T-helper 2 cell treated with Interferon-gamma antibody and Interleukin-4, amounts not matched to agents 5 μg/mL and 100 μg/mL, for 36 hours (primary cell): ENCODE results near the gene PCDH7.

ENCODE experiments used
- DNase-seq: peaks from one replicate; pipeline ENCODE4 v3.0.0; 2021; ENCODE audit warnings: low spot score
- H3K27ac Mint-ChIP-seq: one replicate; pipeline ENCODE4 v1.8.0; 2021; ENCODE audit warnings: mild to moderate bottlenecking, mixed read lengths
- H3K27me3 Mint-ChIP-seq: one replicate; pipeline ENCODE4 v1.8.0; 2021; ENCODE audit warnings: low read depth, mixed read lengths
- H3K36me3 Mint-ChIP-seq: one replicate; pipeline ENCODE4 v1.8.0; 2021; ENCODE audit warnings: low read depth, mixed read lengths
- H3K4me1 Mint-ChIP-seq: one replicate; pipeline ENCODE4 v1.8.0; 2021; ENCODE audit warnings: low read depth, mixed read lengths
- H3K4me3 Mint-ChIP-seq: one replicate; pipeline ENCODE4 v1.8.0; 2022; ENCODE audit warnings: mild to moderate bottlenecking, moderate library complexity, mixed read lengths
- H3K9me3 Mint-ChIP-seq: one replicate; pipeline ENCODE4 v1.8.0; 2021; ENCODE audit warnings: mixed read lengths

Gene PCDH7

DNA sequence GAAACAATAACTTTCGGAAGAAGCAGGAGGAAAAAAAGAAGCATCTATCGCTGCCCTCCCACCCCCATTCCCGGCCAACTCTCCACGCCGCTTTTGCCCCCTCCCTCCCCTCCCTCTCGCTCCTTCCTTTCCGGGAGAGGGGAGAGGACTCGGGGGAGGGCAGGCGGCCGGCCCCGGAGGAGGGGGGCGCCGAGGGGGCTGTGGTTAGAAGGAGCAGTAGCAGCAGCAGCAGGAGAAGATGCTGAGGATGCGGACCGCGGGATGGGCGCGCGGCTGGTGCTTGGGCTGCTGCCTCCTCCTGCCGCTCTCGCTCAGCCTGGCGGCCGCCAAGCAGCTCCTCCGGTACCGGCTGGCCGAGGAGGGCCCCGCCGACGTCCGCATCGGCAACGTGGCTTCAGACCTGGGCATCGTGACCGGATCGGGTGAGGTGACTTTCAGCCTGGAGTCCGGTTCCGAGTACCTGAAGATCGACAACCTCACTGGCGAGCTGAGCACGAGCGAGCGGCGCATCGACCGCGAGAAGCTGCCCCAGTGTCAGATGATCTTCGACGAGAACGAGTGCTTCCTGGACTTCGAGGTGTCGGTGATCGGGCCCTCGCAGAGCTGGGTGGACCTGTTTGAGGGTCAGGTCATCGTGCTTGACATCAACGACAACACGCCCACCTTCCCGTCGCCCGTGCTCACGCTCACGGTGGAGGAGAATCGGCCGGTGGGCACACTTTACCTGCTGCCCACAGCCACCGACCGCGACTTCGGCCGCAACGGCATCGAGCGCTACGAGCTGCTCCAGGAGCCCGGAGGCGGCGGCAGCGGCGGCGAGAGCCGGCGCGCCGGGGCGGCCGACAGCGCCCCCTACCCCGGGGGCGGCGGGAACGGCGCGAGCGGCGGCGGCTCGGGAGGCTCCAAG lies 1.3 kb downstream of the PCDH7 start:
- peaks cover 12% of the 10 kb centered on the region for H3K4me1 Mint-ChIP-seq
- H3K27ac Mint-ChIP-seq = peak overlapping the region; percentile 85
- H3K9me3 Mint-ChIP-seq = no peaks in the 10 kb centered on the region
- peaks cover 57% of the 10 kb centered on the region for H3K27me3 Mint-ChIP-seq
- H3K4me3 Mint-ChIP-seq = peak overlapping the region; percentile 60
- DNase-seq = no peak
- peaks cover 2% of the 10 kb centered on the region for H3K36me3 Mint-ChIP-seq

DNA sequence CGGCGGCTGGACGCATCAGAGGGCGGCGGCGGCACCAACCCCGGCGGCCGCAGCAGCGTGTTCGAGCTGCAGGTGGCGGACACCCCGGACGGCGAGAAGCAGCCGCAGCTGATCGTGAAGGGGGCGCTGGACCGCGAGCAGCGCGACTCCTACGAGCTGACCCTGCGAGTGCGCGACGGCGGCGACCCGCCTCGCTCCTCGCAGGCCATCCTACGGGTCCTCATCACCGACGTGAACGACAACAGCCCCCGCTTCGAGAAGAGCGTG lies 1.9 kb downstream of the PCDH7 start:
- no peaks in the 10 kb centered on the region for H3K9me3 Mint-ChIP-seq
- no peak for DNase-seq
- H3K27ac Mint-ChIP-seq = no peak overlapping the region
- H3K27me3 Mint-ChIP-seq = peaks cover 57% of the 10 kb centered on the region
- peaks cover 2% of the 10 kb centered on the region for H3K36me3 Mint-ChIP-seq
- peaks cover 12% of the 10 kb centered on the region for H3K4me1 Mint-ChIP-seq
- no peak overlapping the region for H3K4me3 Mint-ChIP-seq

DNA sequence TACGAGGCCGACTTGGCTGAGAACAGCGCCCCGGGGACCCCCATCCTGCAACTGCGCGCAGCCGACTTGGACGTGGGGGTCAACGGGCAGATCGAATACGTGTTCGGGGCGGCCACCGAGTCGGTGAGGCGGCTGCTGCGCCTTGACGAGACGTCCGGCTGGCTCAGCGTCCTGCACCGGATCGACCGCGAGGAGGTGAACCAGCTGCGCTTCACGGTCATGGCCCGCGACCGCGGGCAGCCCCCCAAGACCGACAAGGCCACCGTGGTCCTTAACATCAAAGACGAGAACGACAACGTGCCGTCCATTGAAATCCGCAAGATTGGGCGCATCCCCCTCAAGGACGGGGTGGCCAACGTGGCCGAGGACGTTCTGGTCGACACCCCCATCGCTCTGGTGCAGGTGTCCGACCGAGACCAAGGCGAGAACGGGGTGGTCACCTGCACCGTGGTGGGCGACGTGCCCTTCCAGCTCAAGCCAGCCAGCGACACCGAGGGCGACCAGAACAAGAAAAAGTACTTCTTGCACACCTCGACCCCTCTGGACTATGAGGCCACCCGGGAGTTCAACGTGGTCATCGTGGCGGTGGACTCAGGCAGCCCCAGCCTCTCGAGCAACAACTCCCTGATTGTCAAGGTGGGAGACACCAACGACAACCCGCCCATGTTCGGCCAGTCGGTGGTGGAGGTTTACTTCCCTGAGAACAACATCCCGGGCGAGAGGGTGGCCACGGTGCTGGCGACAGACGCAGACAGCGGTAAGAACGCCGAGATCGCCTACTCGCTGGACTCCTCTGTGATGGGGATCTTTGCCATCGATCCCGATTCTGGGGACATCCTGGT lies 2.4 kb downstream of the PCDH7 start:
- no peak overlapping the region for H3K27ac Mint-ChIP-seq
- no peak overlapping the region for H3K4me3 Mint-ChIP-seq
- peaks cover 2% of the 10 kb centered on the region for H3K36me3 Mint-ChIP-seq
- DNase-seq = no peak
- peaks cover 53% of the 10 kb centered on the region for H3K27me3 Mint-ChIP-seq
- H3K4me1 Mint-ChIP-seq = peaks cover 9% of the 10 kb centered on the region
- no peaks in the 10 kb centered on the region for H3K9me3 Mint-ChIP-seq

DNA sequence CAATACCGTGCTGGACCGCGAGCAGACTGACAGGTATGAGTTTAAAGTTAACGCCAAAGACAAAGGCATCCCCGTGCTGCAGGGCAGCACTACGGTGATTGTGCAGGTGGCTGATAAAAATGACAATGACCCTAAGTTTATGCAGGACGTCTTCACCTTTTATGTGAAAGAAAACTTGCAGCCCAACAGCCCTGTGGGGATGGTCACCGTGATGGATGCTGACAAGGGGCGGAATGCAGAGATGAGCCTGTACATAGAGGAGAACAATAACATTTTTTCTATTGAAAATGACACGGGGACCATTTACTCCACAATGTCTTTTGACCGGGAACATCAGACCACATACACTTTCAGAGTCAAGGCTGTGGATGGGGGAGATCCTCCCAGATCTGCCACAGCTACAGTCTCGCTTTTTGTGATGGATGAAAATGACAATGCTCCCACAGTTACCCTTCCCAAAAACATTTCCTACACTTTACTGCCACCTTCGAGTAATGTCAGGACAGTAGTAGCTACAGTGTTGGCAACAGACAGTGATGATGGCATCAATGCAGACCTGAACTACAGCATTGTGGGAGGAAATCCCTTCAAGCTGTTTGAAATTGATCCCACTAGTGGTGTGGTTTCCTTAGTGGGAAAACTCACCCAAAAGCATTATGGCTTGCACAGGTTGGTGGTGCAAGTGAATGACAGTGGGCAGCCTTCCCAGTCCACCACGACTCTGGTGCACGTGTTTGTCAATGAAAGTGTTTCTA lies 3.2 kb downstream of the PCDH7 start:
- Mint-ChIP-seq H3K9me3 (no peaks in the 10 kb centered on the region), H3K27me3 (peaks cover 46% of the 10 kb centered on the region), H3K36me3 (peaks cover 2% of the 10 kb centered on the region), H3K4me3 (no peak overlapping the region), H3K27ac (peak overlapping the region; percentile 31), H3K4me1 (peaks cover 8% of the 10 kb centered on the region)
- no peak for DNase-seq

- Mint-ChIP-seq H3K36me3 (peaks cover 2% of the 10 kb centered on the region), H3K9me3 (no peaks in the 10 kb centered on the region), H3K4me1 (peaks cover 3% of the 10 kb centered on the region), H3K4me3 (no peak overlapping the region), H3K27ac (no peak overlapping the region), H3K27me3 (peaks cover 38% of the 10 kb centered on the region)
- no peak for DNase-seq
Observed at GRCh38 chr4:30724247-30724646, 4.1 kb downstream of the PCDH7 start.

DNA sequence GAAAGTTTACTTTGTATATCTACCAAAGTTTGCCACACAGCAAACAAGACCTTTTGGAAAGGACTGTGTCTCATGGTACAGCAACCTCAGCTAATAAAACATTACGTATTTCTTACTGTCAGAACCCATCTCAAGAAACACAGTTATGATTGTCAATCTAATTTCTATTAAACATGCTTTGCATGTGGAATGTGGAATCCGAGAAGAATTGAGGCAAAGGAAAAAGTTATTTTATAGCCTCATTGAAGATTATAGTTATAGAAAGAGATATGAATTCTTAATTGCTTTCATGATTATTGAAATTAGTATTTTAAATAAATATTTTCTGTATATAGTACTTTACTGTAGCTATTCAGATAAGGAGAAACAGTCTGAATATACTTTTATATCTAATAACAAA lies 5.4 kb downstream of the PCDH7 start:
- DNase-seq = no peak
- Mint-ChIP-seq H3K27me3 (peaks cover 24% of the 10 kb centered on the region), H3K9me3 (no peaks in the 10 kb centered on the region)

DNA sequence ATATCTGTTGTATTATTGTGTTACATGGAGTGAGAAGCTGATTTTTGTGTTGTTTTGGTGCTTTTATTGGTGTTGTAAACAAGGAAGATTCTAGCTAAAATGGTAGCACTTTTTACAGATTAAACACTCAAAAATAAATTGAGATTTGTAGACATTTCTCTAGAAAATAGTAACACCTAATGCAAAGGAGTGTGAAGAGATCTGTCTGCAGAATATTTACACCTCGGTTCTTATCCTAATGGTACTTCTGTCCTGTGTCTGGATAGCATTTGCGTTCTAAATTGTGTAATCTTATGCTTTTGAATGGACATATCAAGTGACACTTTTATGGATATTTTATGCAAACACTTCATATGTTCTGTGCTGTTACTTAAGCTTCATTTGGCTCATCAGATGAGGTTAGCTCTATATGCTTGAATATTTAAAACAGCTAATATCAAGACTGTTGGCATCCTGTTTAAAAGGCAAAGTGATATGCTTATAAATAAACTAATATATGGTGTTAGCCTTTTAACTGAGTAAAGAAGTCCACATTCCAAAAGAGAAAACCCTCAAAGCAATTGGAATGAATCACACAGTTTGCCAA lies 6.0 kb downstream of the PCDH7 start:
- H3K36me3 Mint-ChIP-seq = no peaks in the 10 kb centered on the region
- no peak overlapping the region for H3K27ac Mint-ChIP-seq
- H3K9me3 Mint-ChIP-seq = no peaks in the 10 kb centered on the region
- no peaks in the 10 kb centered on the region for H3K4me1 Mint-ChIP-seq
- no peak for DNase-seq
- H3K4me3 Mint-ChIP-seq = no peak overlapping the region
- peaks cover 20% of the 10 kb centered on the region for H3K27me3 Mint-ChIP-seq

More for the DNA sequence above, 5.4 kb downstream of the PCDH7 start:
- H3K4me3 Mint-ChIP-seq = no peak overlapping the region
- peaks cover 2% of the 10 kb centered on the region for H3K4me1 Mint-ChIP-seq
- peaks cover 2% of the 10 kb centered on the region for H3K36me3 Mint-ChIP-seq
- H3K27ac Mint-ChIP-seq = no peak overlapping the region

- H3K27ac Mint-ChIP-seq = no peak overlapping the region
- no peaks in the 10 kb centered on the region for H3K36me3 Mint-ChIP-seq
- H3K27me3 Mint-ChIP-seq = peaks cover 15% of the 10 kb centered on the region
- no peaks in the 10 kb centered on the region for H3K9me3 Mint-ChIP-seq
- H3K4me3 Mint-ChIP-seq = no peak overlapping the region
- no peaks in the 10 kb centered on the region for H3K4me1 Mint-ChIP-seq
- no peak for DNase-seq
Observed at GRCh38 chr4:30727409-30727808, 7.2 kb downstream of the PCDH7 start.

DNA sequence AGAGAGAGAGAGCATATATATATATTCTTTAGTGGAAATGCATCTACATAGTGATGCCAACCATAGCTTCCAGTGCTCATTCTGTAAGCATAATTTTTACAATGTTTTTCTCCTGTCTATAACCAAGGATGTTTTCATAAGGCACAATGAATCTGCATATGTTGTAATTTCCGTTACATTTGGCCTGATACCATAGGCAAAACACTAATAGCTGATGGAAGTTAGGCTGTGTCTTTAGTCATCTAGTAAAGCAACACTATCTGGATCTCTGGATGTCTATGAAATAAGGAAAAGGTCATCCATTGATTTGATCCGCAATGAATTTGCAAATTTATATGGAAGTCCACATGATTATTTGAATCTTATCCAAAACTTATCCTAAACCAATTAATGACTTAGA lies 8.1 kb downstream of the PCDH7 start:
- Mint-ChIP-seq H3K4me3 (no peak overlapping the region), H3K4me1 (no peaks in the 10 kb centered on the region), H3K27ac (no peak overlapping the region), H3K27me3 (peaks cover 6% of the 10 kb centered on the region), H3K36me3 (no peaks in the 10 kb centered on the region), H3K9me3 (no peaks in the 10 kb centered on the region)
- DNase-seq = no peak

- DNase-seq = no peak
- no peaks in the 10 kb centered on the region for H3K27me3 Mint-ChIP-seq
- no peaks in the 10 kb centered on the region for H3K9me3 Mint-ChIP-seq
- no peak overlapping the region for H3K27ac Mint-ChIP-seq
- no peak overlapping the region for H3K4me3 Mint-ChIP-seq
- no peaks in the 10 kb centered on the region for H3K4me1 Mint-ChIP-seq
- H3K36me3 Mint-ChIP-seq = no peaks in the 10 kb centered on the region
Observed at GRCh38 chr4:30743897-30744296, 23.7 kb downstream of the PCDH7 start.

GRCh38 chr4:30744386-30744785 lies 24.2 kb downstream of the PCDH7 start:
- DNase-seq = no peak
- Mint-ChIP-seq H3K9me3 (no peaks in the 10 kb centered on the region), H3K36me3 (no peaks in the 10 kb centered on the region), H3K4me3 (no peak overlapping the region), H3K27ac (no peak overlapping the region), H3K4me1 (no peaks in the 10 kb centered on the region), H3K27me3 (no peaks in the 10 kb centered on the region)

- DNase-seq = no peak
- no peak overlapping the region for H3K4me3 Mint-ChIP-seq
- no peaks in the 10 kb centered on the region for H3K36me3 Mint-ChIP-seq
- no peaks in the 10 kb centered on the region for H3K4me1 Mint-ChIP-seq
- H3K27ac Mint-ChIP-seq = no peak overlapping the region
- no peaks in the 10 kb centered on the region for H3K9me3 Mint-ChIP-seq
- no peaks in the 10 kb centered on the region for H3K27me3 Mint-ChIP-seq
Observed at GRCh38 chr4:30744957-30745640, 24.9 kb downstream of the PCDH7 start.

GRCh38 chr4:30746735-30747134 lies 26.6 kb downstream of the PCDH7 start:
- Mint-ChIP-seq H3K27me3 (no peaks in the 10 kb centered on the region), H3K27ac (no peak overlapping the region), H3K9me3 (no peaks in the 10 kb centered on the region), H3K4me1 (no peaks in the 10 kb centered on the region), H3K36me3 (no peaks in the 10 kb centered on the region), H3K4me3 (no peak overlapping the region)
- no peak for DNase-seq
